Fibroblast of villous mesenchyme (primary cell): ENCODE data around the gene GPRC5B. TPM values are rescaled to one million over a fixed set of nuclear protein-coding genes. Genes with fewer than 3 reads are reported as not detected.

Experiments used
- DNase-seq: peaks from one replicate; pipeline ENCODE4 v3.0.0-alpha.2; 2010; ENCODE audit warnings: low read depth
- H3K4me3 ChIP-seq: 2 replicates; pipeline ENCODE4 v1.5.1; 2011; ENCODE audit warnings: low read depth, mild to moderate bottlenecking, low read length
- total RNA-seq: library from RNA; depleted of rRNA; stranded (reverse); fragments of >200 nt; gene quantifications from 2 replicates; pipeline ENCODE4 v1.2.3, GENCODE V29; 2012
- TF ChIP-seq, protein P1 (sequence below): IDR thresholded peaks from 2 replicates; pipeline ENCODE4 v1.5.1; 2012; ENCODE audit warnings: low read depth, mild to moderate bottlenecking, low read length; ENCODE audit not compliant: insufficient read depth

The GPRC5B gene
- total RNA-seq, 1 donor, result 21.6 TPM

DNA sequence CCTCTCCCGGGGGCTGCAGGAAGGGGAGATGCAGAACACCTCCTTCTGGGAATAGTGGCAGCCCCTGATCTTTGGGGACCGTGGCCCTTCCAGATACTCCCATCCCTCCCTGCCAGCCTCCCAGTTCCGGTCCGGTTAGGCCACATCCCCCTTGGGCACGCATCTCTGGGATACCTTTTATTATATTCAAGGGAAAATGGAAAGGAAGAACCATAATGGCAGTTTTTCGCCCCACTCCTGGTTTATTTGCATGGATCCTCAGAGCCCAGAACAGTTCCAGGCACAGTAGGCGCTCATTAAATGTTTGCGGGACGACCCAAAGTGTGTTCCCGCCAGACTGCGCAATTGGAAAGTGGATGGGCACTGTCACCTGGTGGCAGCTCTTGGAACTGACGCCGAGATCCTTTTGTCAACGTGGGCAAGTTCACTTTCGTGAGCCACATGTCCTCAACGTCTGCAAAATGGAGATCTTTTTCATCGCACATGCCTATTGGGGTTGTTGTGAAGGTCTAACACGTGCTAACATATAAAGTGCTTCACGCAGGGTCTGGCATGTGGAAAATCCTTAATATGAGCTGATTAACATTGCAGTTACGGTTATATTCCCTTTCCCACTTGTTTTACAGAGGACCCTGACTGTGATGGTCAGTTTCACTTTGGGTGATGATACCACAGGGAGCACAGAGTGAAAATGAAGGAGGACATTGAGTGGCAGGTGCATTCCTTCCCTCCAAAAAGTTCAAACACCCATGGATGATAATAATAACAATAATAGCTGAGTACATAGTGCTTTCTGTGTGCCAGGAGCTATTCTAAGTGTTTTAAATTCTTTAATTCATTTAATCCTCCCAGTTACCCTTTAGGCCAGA is 1.7 kb upstream of the GPRC5B start:
- peak; percentile 81 for DNase-seq
- H3K4me3 ChIP-seq, result peak overlapping the region; percentile 32
- TF ChIP-seq, protein P1, sequence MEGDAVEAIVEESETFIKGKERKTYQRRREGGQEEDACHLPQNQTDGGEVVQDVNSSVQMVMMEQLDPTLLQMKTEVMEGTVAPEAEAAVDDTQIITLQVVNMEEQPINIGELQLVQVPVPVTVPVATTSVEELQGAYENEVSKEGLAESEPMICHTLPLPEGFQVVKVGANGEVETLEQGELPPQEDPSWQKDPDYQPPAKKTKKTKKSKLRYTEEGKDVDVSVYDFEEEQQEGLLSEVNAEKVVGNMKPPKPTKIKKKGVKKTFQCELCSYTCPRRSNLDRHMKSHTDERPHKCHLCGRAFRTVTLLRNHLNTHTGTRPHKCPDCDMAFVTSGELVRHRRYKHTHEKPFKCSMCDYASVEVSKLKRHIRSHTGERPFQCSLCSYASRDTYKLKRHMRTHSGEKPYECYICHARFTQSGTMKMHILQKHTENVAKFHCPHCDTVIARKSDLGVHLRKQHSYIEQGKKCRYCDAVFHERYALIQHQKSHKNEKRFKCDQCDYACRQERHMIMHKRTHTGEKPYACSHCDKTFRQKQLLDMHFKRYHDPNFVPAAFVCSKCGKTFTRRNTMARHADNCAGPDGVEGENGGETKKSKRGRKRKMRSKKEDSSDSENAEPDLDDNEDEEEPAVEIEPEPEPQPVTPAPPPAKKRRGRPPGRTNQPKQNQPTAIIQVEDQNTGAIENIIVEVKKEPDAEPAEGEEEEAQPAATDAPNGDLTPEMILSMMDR, result peak; percentile 100

DNA sequence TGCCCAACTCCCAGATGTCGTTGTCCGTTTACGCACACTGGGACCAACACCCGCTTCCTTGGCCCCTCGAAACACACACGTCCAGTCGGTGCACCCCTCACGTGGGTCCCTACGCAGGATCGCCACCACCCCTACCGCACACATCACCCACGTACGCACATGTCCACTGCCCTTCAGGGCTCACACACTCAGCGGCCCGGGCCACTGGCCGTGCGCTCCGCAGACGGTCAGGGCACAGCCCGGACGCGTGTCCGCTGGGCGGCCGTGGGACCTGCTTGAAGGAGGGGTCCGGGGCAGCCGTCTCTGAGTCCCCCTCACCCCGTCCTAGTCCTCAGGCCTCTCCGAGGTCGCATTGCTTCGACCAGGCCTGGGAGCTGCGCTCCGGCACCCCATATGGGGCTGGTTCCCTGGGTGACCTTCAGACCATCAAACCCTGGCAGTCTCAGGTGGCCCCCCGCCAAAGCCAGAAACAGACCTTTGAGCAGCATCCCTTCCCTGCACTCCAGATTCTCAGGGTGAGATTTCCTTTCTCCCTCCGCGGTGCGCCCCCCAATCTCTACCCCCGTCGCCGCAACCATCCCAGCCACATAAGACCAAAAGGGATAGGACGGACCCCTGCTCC is 914 bp upstream of the GPRC5B start:
- TF ChIP-seq, protein P1, result no peak
- peak; percentile 21 for DNase-seq
- H3K4me3 ChIP-seq, result peak overlapping the region; percentile 83

DNA sequence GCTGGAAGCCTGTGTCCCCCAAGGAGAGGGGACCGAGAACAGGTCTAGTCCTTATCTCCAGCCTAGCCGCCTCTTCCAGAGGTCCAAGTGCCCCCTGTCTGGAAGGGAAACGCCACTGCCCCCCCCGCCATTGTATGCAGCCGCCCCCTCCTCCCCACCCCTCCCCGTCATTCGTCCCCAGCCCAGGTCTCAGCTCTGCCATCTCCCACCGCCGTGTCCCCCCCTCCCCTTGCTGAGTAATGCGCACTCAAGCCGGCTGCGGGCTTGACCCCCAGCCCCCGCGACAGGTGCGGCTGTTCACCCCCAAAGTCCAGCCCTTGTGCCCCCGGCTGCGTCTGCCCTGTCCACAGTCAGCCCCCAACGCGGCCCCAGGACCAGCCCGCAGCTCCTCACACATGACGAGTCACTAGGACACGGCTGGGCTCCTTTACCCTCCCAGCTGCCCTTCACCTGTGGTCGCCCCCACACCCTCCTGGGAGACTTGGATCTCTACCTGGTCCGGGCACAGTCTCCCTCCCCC is 622 bp downstream of the GPRC5B start:
- TF ChIP-seq, protein P1, result no peak
- no peak for DNase-seq
- peak overlapping the region; percentile 83 for H3K4me3 ChIP-seq

DNA sequence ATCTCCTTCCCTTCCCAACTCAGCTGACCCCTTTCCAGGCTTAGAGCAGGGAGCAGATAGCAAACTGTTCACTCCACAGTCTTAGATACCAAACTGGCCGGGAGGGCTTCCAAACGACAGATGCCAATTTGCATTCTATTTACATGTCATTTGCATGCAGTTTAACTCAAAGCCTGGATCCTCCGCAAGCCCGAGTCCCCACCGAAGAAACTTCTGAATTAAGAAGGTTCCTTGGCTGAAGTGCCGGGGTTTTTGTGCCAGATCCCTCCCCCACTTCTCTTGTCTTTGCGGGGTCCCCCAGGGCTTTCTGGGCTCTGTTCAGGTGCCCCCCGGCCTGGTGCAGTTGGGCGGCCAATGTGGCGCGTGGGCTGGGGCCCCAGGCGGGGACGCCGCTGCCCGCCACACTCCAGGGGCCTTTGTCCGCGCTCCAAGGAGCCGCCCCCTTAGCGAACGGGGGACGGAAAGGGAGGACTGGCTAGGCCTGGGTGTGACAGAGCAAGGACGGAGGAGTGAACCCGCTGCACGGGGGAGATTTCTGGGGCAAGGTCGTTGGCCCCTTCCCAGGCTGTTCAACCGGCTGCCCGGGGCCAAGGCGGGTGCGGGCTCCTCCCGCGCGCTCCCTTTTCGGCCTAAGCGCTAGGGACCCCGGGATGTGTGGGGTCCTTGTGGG is 1.2 kb downstream of the GPRC5B start:
- TF ChIP-seq, protein P1, result no peak
- peak overlapping the region; percentile 83 for H3K4me3 ChIP-seq
- DNase-seq, result peak; percentile 52

DNA sequence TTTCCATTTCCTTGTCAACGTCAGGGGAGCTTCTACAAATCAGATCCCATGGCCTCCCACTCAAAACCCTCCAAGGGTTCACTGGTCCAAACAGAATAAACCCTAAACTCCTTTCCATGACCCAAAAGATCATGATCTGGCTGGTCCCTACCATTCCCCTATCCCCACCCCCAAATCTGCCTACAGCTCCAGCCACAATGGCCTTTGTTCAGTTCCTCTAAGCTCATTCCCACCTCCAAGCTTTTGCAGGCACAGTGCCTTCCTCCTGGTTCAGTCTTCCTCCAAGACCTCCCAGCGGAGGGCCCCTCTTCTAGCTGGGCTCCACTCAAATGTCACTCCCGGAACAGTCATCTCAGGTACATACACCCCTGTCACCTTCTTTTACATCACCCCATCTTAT is 2.0 kb downstream of the GPRC5B start:
- TF ChIP-seq, protein P1, result no peak
- no peak for DNase-seq
- peak overlapping the region; percentile 83 for H3K4me3 ChIP-seq

DNA sequence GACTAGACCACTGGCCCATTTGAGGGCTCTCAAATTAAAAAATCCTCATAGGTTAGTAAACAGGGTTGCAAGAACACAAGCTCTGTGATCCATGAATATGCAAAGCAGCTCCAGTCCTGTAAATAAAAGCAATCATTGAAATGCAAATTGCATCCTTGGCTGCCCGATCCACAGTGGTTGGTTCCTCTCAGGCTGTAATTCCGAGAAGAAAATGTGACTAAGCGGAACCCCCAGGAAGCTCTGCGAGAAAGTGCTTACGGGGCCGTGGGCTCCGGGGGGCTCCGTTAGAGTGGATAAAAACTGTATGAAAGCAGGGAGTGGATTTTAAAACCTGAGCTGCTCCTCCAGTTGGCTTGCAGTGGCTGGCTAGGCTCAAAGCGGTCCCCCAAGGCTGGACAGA is 2.5 kb downstream of the GPRC5B start:
- TF ChIP-seq, protein P1, result no peak
- DNase-seq, result no peak
- H3K4me3 ChIP-seq, result peak overlapping the region; percentile 83
